Osteocyte (in vitro differentiated cells): ENCODE results near the gene BCKDHB. TPM values are rescaled to one million over a fixed set of nuclear protein-coding genes. Genes with fewer than 3 reads are reported as not detected.
"Not testable (repeated sequence)": the region's sequence is repeated elsewhere in the genome, so short reads cannot be mapped to it uniquely, and the experiment has no call there.

Source experiments
- DNase-seq: peaks from one replicate; pipeline ENCODE4 v3.0.0; 2021; ENCODE audit warnings: mixed read lengths; ENCODE audit not compliant: unreplicated experiment; ENCODE audit errors: extremely low spot score
- H3K27ac Mint-ChIP-seq: one replicate; pipeline ENCODE4 v1.8.0; 2021; ENCODE audit warnings: mild to moderate bottlenecking, mixed read lengths; ENCODE audit not compliant: unreplicated experiment
- H3K27me3 Mint-ChIP-seq: one replicate; pipeline ENCODE4 v1.8.0; 2021; ENCODE audit warnings: mixed read lengths; ENCODE audit not compliant: unreplicated experiment
- H3K36me3 Mint-ChIP-seq: one replicate; pipeline ENCODE4 v1.8.0; 2021; ENCODE audit warnings: mixed read lengths; ENCODE audit not compliant: unreplicated experiment
- H3K4me1 Mint-ChIP-seq: one replicate; pipeline ENCODE4 v1.8.0; 2021; ENCODE audit warnings: mixed read lengths; ENCODE audit not compliant: unreplicated experiment
- H3K4me3 Mint-ChIP-seq: one replicate; pipeline ENCODE4 v1.8.0; 2021; ENCODE audit warnings: mild to moderate bottlenecking, moderate library complexity, mixed read lengths; ENCODE audit not compliant: unreplicated experiment
- H3K9me3 Mint-ChIP-seq: one replicate; pipeline ENCODE4 v1.8.0; 2021; ENCODE audit warnings: mixed read lengths; ENCODE audit not compliant: unreplicated experiment
- CTCF ChIP-seq: fragments of 200-600 bp; sonication (generic); IDR thresholded peaks from 2 replicates; pipeline ENCODE4 v1.5.0; 2021; ENCODE audit warnings: antibody characterized with exemption, mild to moderate bottlenecking, moderate library complexity
- long read RNA-seq: library from polyadenylated mRNA; unstranded; transcript quantifications from one replicate; pipeline ENCODE4 v2.0.0, GENCODE V29; 2021
- total RNA-seq: library from RNA; stranded (reverse); gene quantifications from 2 replicates; pipeline ENCODE4 v1.2.1, GENCODE V29; 2021

Gene BCKDHB
- total RNA-seq: 15.9 and 20.4 TPM in 2 replicates
- long read RNA-seq, transcript BCKDHB-202 (11 exons, 1,514 nt): major isoform, 21 of 36 reads
- long read RNA-seq, transcript BCKDHB-201 (10 exons, 3,692 nt): minor isoform, 6 of 36 reads
- long read RNA-seq, partial matches to known transcripts: 0 of 36 reads
- long read RNA-seq, other reads (novel, unspliced or antisense): 9 of 36 reads

DNA sequence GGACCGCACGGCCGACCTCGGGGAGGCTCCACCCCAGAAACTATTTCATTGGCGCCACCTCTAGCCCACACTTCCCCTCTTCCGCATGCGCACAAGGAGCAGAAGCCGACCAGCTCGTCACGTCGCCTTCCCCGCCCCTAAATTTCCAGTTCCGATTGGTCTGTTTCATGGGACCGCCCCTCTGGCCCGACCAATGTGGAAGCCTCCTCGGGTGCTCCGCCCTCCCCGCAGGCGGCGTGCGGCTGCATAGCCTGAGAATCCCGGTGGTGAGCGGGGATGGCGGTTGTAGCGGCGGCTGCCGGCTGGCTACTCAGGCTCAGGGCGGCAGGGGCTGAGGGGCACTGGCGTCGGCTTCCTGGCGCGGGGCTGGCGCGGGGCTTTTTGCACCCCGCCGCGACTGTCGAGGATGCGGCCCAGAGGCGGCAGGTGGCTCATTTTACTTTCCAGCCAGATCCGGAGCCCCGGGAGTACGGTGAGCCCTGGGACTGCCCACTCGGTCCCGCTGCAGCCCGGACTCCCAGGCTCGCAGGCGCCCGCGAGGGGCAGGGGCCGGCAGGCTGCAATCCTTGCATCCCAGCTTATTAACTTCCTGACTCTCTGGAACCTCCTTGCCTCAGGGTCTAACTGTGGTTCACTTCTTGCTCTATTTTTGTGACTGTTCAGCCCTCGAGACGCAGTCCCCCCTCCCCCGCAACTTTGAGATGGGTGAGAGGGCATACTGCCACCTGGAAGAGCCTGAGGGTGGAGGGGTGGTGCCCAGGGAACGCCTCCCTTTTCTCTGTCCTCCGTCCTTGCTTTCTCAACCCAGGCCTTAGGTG lies at the start of gene BCKDHB:
Gene BCKDHB, plus strand, starts transcription at position 254 of the 818 bp plus-strand sequence. Its CDS starts 23 bp downstream, at position 277.
- peak; percentile 99 for DNase-seq
- H3K36me3 Mint-ChIP-seq: no peaks in the 10 kb centered on the region
- H3K27me3 Mint-ChIP-seq: peaks cover 17% of the 10 kb centered on the region
- peak within 1 kb of the TSS; percentile 85 for H3K4me3 Mint-ChIP-seq
- peaks cover 12% of the 10 kb centered on the region for H3K4me1 Mint-ChIP-seq
- TF ChIP-seq CTCF: no peak
- H3K27ac Mint-ChIP-seq: peak within 1 kb of the TSS; percentile 88
- no peaks in the 10 kb centered on the region for H3K9me3 Mint-ChIP-seq

- no peak overlapping the region for H3K4me3 Mint-ChIP-seq
- no peak for DNase-seq
- no peak for TF ChIP-seq CTCF
- H3K36me3 Mint-ChIP-seq: no peaks in the 10 kb centered on the region
- peaks cover 4% of the 10 kb centered on the region for H3K27me3 Mint-ChIP-seq
- no peaks in the 10 kb centered on the region for H3K9me3 Mint-ChIP-seq
- H3K4me1 Mint-ChIP-seq: no peaks in the 10 kb centered on the region
- no peak overlapping the region for H3K27ac Mint-ChIP-seq
Observed at GRCh38 chr6:80060774-80061173, 45.7 kb upstream of the BCKDHB start.

- not testable (repeated sequence) for H3K27ac Mint-ChIP-seq, H3K36me3 Mint-ChIP-seq, H3K4me1 Mint-ChIP-seq, H3K9me3 Mint-ChIP-seq, DNase-seq, H3K4me3 Mint-ChIP-seq, H3K27me3 Mint-ChIP-seq
Observed at GRCh38 chr6:80068146-80068545, 38.3 kb upstream of the BCKDHB start.

GRCh38 chr6:80070431-80070830 lies 36.0 kb upstream of the BCKDHB start:
- not testable (repeated sequence) for H3K36me3 Mint-ChIP-seq, H3K9me3 Mint-ChIP-seq, H3K4me3 Mint-ChIP-seq, H3K4me1 Mint-ChIP-seq, H3K27ac Mint-ChIP-seq, DNase-seq
- H3K27me3 Mint-ChIP-seq: peaks cover 11% of the 10 kb centered on the region

- H3K27me3 Mint-ChIP-seq: peaks cover 17% of the 10 kb centered on the region
- H3K36me3 Mint-ChIP-seq: peaks cover 3% of the 10 kb centered on the region
- no peak for DNase-seq
- no peak for TF ChIP-seq CTCF
- no peak overlapping the region for H3K4me3 Mint-ChIP-seq
- peaks cover 4% of the 10 kb centered on the region for H3K9me3 Mint-ChIP-seq
- no peak overlapping the region for H3K27ac Mint-ChIP-seq
- H3K4me1 Mint-ChIP-seq: no peaks in the 10 kb centered on the region
Observed at GRCh38 chr6:80077067-80077466, 29.4 kb upstream of the BCKDHB start.

GRCh38 chr6:80088637-80089036 lies 17.8 kb upstream of the BCKDHB start:
- no peak overlapping the region for H3K27ac Mint-ChIP-seq
- H3K27me3 Mint-ChIP-seq: peaks cover 35% of the 10 kb centered on the region
- TF ChIP-seq CTCF: no peak

More at GRCh38 chr6:80088637-80089036, 17.8 kb upstream of the BCKDHB start:
- Mint-ChIP-seq H3K9me3 (no peaks in the 10 kb centered on the region), H3K4me3 (no peak overlapping the region), H3K4me1 (peaks cover 2% of the 10 kb centered on the region), H3K36me3 (no peaks in the 10 kb centered on the region)
- no peak for DNase-seq
